HEK293 (cell line): ENCODE measurements around the gene TK1.

Experiments
- CTCF ChIA-PET: fragments of 350-600 bp; formaldehyde crosslinking; extraction: SDS; loops from one replicate; lab custom pipeline; 2021; ENCODE audit warnings: antibody characterized with exemption; lab: Yijun Ruan, JAX
- POLR2A ChIA-PET: fragments of 300-600 bp; formaldehyde crosslinking; extraction: SDS; loops from one replicate; lab custom pipeline; 2020; ENCODE audit warnings: antibody characterized with exemption, inconsistent platforms; lab: Yijun Ruan, JAX
- H3K27ac ChIP-seq: fragments of 200-500 bp; sonication (Bioruptor generic); 2 replicates; pipeline ENCODE4 v1.5.1; 2014; ENCODE audit warnings: low read depth, low read length, control low read depth, inconsistent platforms; ENCODE audit errors: extremely low read depth
- H3K36me3 ChIP-seq, 2 experiments: fragments of 200-500 bp in 1 of 2; sonication (Bioruptor generic) in 1 of 2; 1 replicate in 1 of 2; 2 replicates in 1 of 2; pipeline ENCODE4 v1.5.1; 2014 to 2017; ENCODE audit warnings: inconsistent platforms in 2 of 2, low read length in 2 of 2; ENCODE audit not compliant: control insufficient read depth in 2 of 2, insufficient read depth in 1 of 2
- H3K4me1 ChIP-seq: fragments of 200-500 bp; sonication (Bioruptor generic); 2 replicates; pipeline ENCODE4 v1.5.1; 2014; ENCODE audit warnings: mild to moderate bottlenecking, low read length, inconsistent platforms; ENCODE audit not compliant: control insufficient read depth, insufficient read depth
- H3K4me3 ChIP-seq: 2 replicates; pipeline ENCODE4 v1.5.1; 2011; ENCODE audit warnings: low read depth, mild to moderate bottlenecking, control low read depth, low read length, moderate library complexity
- H3K9me3 ChIP-seq: fragments of 200-500 bp; sonication (Bioruptor generic); 2 replicates; pipeline ENCODE4 v1.5.1; 2014; ENCODE audit warnings: low read depth, low read length, inconsistent platforms; ENCODE audit not compliant: control insufficient read depth, insufficient read depth
- GLIS1 ChIP-seq: fragments of 450-650 bp; formaldehyde crosslinking; IDR thresholded peaks from 2 replicates; pipeline ENCODE4 v1.5.1; 2016; ENCODE audit warnings: missing biosample characterization, missing genetic modification characterization
- HOXA7 ChIP-seq: sonication (generic); formaldehyde crosslinking; IDR thresholded peaks from 2 replicates; pipeline ENCODE4 v1.8.1; 2022; ENCODE audit warnings: missing genetic modification reagents, borderline replicate concordance
- SCRT1 ChIP-seq: fragments of 450-650 bp; formaldehyde crosslinking; IDR thresholded peaks from 2 replicates; pipeline ENCODE4 v1.5.1; 2016; ENCODE audit warnings: missing biosample characterization, missing genetic modification characterization, borderline replicate concordance
- SCRT2 ChIP-seq: fragments of 450-650 bp; formaldehyde crosslinking; IDR thresholded peaks from 2 replicates; pipeline ENCODE4 v1.5.1; 2016; ENCODE audit warnings: missing biosample characterization, missing genetic modification characterization
- SP7 ChIP-seq: fragments of 450-650 bp; formaldehyde crosslinking; IDR thresholded peaks from 2 replicates; pipeline ENCODE4 v1.5.1; 2016; ENCODE audit warnings: missing biosample characterization, missing genetic modification characterization
- TCF7L2 ChIP-seq: IDR thresholded peaks from 2 replicates; pipeline ENCODE4 v1.6.1; 2011; ENCODE audit warnings: low read depth, mild to moderate bottlenecking, inconsistent platforms, low read length, moderate library complexity, borderline replicate concordance
- ZBTB48 ChIP-seq: fragments of 450-650 bp; formaldehyde crosslinking; IDR thresholded peaks from 2 replicates; pipeline ENCODE4 v1.5.1; 2016; ENCODE audit warnings: missing biosample characterization, missing genetic modification characterization
- ZFP37 ChIP-seq: fragments of 450-650 bp; formaldehyde crosslinking; IDR thresholded peaks from 2 replicates; pipeline ENCODE4 v1.5.1; 2016; ENCODE audit warnings: missing biosample characterization, missing genetic modification characterization
- ZNF132 ChIP-seq: fragments of 450-650 bp; formaldehyde crosslinking; IDR thresholded peaks from 2 replicates; pipeline ENCODE4 v1.5.1; 2017; ENCODE audit warnings: missing biosample characterization, missing genetic modification characterization, borderline replicate concordance
- ZNF274 ChIP-seq, 2 experiments: fragments of 200-500 bp in 1 of 2; fragments of 450-650 bp in 1 of 2; sonication (Bioruptor generic) in 1 of 2; formaldehyde crosslinking in 1 of 2; IDR thresholded peaks; 2 replicates each; pipeline versions ENCODE4 v1.5.1 to v1.6.1; 2014 to 2016; ENCODE audit warnings: borderline replicate concordance in 1 of 2, inconsistent platforms in 1 of 2, low read length in 1 of 2, missing biosample characterization in 1 of 2, missing genetic modification characterization in 1 of 2
- ZNF311 ChIP-seq: fragments of 450-650 bp; formaldehyde crosslinking; IDR thresholded peaks from 2 replicates; pipeline ENCODE4 v1.5.1; 2017; ENCODE audit warnings: missing biosample characterization, missing genetic modification characterization, borderline replicate concordance
- ZNF404 ChIP-seq: fragments of 450-650 bp; formaldehyde crosslinking; IDR thresholded peaks from 2 replicates; pipeline ENCODE4 v1.5.1; 2017; ENCODE audit warnings: missing biosample characterization, missing genetic modification characterization
- ZNF521 ChIP-seq: fragments of 450-650 bp; formaldehyde crosslinking; IDR thresholded peaks from 2 replicates; pipeline ENCODE4 v1.5.1; 2017; ENCODE audit warnings: missing biosample characterization, mild to moderate bottlenecking, missing genetic modification characterization
- ZNF548 ChIP-seq: fragments of 450-650 bp; formaldehyde crosslinking; IDR thresholded peaks from 2 replicates; pipeline ENCODE4 v1.5.1; 2016; ENCODE audit warnings: missing biosample characterization, missing genetic modification characterization
- TF ChIP-seq, protein P1 (sequence below): fragments of 450-650 bp; formaldehyde crosslinking; IDR thresholded peaks from 2 replicates; pipeline ENCODE4 v1.5.1; 2016; ENCODE audit warnings: missing biosample characterization, missing genetic modification characterization
- TF ChIP-seq, protein P2 (sequence below): fragments of 450-650 bp; formaldehyde crosslinking; IDR thresholded peaks from 2 replicates; pipeline ENCODE4 v1.5.1; 2017; ENCODE audit warnings: missing biosample characterization, missing genetic modification characterization
- TF ChIP-seq, protein P3 (sequence below): fragments of 450-650 bp; formaldehyde crosslinking; IDR thresholded peaks from 2 replicates; pipeline ENCODE4 v1.5.1; 2016; ENCODE audit warnings: missing biosample characterization, missing genetic modification characterization
- TF ChIP-seq, protein P4 (sequence below): fragments of 450-650 bp; formaldehyde crosslinking; IDR thresholded peaks from 2 replicates; pipeline ENCODE4 v1.5.1; 2017; ENCODE audit warnings: missing biosample characterization, missing genetic modification characterization

TK1 gene

DNA sequence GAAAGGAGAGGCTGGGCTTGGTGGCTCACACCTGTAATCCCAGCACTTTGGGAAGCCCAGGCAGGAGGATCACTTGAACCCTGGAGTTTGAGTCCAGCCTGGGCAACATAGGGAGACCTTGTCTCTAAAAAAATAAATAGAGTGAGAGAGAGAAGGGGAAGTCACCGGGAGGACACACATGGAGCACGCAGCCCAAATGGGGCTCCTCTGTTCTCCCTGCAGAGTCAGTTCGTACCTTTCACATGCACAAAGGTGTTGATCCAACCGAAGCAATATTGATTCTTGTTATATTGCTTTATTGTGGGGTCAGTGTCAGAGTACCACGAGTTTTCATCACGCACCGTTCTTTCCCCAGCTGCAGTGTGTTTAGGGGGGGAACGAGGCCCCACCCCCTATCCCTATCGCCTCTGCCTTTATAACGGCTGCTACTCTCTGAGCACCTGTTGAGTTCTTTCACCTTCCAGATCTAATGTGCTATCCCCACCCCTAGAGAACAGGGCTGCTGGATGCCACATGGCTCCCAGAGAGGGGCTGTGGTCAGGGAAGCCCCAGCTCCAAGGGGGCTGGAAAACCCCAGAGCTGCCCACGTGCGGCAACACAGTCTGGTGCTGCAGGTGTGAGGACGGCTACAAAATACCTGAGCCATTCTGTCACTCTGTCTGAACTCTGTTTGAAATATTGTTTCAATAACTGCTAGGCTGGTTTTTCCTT is 43.6 kb upstream of the TK1 start:
- no peak overlapping the region for H3K27ac ChIP-seq
- CTCF ChIA-PET: interaction anchor here (2.0 kb wide), 1 partner anchor 21 kb away, joined by 5 read pairs; no protein-coding TSS in a partner anchor
- no peaks in the 10 kb centered on the region for H3K9me3 ChIP-seq
- TF ChIP-seq SCRT2 (tag by site-specific recombination) (peak; percentile 92), SP7 (no peak), ZBTB48 (tag by site-specific recombination) (no peak), ZNF521 (tag by site-specific recombination) (no peak), SCRT1 (peak; percentile 88), GLIS1 (tag by site-specific recombination) (no peak)
- TF ChIP-seq, protein P1, sequence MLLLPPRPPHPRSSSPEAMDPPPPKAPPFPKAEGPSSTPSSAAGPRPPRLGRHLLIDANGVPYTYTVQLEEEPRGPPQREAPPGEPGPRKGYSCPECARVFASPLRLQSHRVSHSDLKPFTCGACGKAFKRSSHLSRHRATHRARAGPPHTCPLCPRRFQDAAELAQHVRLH: no peak
- TF ChIP-seq, protein P2, sequence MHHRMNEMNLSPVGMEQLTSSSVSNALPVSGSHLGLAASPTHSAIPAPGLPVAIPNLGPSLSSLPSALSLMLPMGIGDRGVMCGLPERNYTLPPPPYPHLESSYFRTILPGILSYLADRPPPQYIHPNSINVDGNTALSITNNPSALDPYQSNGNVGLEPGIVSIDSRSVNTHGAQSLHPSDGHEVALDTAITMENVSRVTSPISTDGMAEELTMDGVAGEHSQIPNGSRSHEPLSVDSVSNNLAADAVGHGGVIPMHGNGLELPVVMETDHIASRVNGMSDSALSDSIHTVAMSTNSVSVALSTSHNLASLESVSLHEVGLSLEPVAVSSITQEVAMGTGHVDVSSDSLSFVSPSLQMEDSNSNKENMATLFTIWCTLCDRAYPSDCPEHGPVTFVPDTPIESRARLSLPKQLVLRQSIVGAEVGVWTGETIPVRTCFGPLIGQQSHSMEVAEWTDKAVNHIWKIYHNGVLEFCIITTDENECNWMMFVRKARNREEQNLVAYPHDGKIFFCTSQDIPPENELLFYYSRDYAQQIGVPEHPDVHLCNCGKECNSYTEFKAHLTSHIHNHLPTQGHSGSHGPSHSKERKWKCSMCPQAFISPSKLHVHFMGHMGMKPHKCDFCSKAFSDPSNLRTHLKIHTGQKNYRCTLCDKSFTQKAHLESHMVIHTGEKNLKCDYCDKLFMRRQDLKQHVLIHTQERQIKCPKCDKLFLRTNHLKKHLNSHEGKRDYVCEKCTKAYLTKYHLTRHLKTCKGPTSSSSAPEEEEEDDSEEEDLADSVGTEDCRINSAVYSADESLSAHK: no peak
- H3K4me3 ChIP-seq: no peak overlapping the region
- H3K4me1 ChIP-seq: no peaks in the 10 kb centered on the region
- POLR2A ChIA-PET: no interaction called here
- peaks cover 0 to 1% of the 10 kb centered on the region in 2 experiments; a peak in 2 of 3 replicates for H3K36me3 ChIP-seq

DNA sequence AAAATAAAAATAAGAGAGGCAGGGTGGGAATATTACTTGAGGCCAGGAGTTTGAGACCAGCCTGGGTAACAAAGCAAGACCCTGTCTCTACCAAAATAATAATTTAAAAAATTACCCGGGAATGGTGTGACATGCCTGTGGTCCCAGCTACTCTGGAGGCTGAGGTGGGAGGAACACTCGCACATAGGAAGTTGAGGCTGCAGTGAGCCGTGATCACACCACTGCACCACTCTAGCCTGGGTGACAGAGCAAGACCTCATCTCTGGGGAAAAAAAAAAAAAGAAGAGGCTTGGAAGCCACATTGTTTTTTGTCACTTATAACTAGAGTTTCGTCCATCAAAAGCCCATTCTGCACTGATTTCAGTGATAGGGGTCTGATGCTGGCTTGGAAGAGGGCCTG is 41.3 kb upstream of the TK1 start:
- Histone ChIP-seq H3K4me3 (no peak overlapping the region), H3K36me3 (peaks cover 11 to 24% of the 10 kb centered on the region in 2 experiments), H3K9me3 (no peaks in the 10 kb centered on the region), H3K27ac (no peak overlapping the region)
- TF ChIP-seq ZNF548 (tag by site-specific recombination) (no peak), ZNF311 (tag by site-specific recombination) (no peak), HOXA7 (CRISPR knock-in tag) (no peak), ZNF274 (IDR thresholded peaks at IDR 0.05; ENCODE audit: low read length) (no peak), ZNF274 (tag by site-specific recombination; IDR thresholded peaks at IDR 0.05; ENCODE audit: borderline replicate concordance) (no peak), ZNF132 (tag by site-specific recombination) (no peak), TCF7L2 (no peak), ZFP37 (tag by site-specific recombination) (no peak), ZNF404 (no peak)
- TF ChIP-seq, protein P3, sequence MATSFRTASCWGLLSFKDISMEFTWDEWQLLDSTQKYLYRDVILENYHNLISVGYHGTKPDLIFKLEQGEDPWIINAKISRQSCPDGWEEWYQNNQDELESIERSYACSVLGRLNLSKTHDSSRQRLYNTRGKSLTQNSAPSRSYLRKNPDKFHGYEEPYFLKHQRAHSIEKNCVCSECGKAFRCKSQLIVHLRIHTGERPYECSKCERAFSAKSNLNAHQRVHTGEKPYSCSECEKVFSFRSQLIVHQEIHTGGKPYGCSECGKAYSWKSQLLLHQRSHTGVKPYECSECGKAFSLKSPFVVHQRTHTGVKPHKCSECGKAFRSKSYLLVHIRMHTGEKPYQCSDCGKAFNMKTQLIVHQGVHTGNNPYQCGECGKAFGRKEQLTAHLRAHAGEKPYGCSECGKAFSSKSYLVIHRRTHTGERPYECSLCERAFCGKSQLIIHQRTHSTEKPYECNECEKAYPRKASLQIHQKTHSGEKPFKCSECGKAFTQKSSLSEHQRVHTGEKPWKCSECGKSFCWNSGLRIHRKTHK: no peak
- TF ChIP-seq, protein P4, sequence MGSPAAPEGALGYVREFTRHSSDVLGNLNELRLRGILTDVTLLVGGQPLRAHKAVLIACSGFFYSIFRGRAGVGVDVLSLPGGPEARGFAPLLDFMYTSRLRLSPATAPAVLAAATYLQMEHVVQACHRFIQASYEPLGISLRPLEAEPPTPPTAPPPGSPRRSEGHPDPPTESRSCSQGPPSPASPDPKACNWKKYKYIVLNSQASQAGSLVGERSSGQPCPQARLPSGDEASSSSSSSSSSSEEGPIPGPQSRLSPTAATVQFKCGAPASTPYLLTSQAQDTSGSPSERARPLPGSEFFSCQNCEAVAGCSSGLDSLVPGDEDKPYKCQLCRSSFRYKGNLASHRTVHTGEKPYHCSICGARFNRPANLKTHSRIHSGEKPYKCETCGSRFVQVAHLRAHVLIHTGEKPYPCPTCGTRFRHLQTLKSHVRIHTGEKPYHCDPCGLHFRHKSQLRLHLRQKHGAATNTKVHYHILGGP: no peak
- TF ChIP-seq, all 188 proteins: peak for 0
- H3K4me1 ChIP-seq: no peaks in the 10 kb centered on the region
- ChIA-PET POLR2A (no interaction called here), CTCF (interaction anchor here (0.6 to 1.9 kb wide), 3 partner anchors 22 to 116 kb away, joined by 4 to 8 read pairs (median 5); no protein-coding TSS in a partner anchor)
